HL-60/S4 treated with phorbol 12-myristate 13-acetate at 8.2 ng/mL for 4 days and 3 days (cell line): ENCODE results near the gene HDLBP.

ENCODE experiments used
- in situ Hi-C: fragments of 300-500 bp; cut with MboI; formaldehyde crosslinking; loops from 2 replicates; pipeline ENCODE4 v1.15.0; 2022; ENCODE audit warnings: low sequenced_read_pairs

HDLBP gene

DNA sequence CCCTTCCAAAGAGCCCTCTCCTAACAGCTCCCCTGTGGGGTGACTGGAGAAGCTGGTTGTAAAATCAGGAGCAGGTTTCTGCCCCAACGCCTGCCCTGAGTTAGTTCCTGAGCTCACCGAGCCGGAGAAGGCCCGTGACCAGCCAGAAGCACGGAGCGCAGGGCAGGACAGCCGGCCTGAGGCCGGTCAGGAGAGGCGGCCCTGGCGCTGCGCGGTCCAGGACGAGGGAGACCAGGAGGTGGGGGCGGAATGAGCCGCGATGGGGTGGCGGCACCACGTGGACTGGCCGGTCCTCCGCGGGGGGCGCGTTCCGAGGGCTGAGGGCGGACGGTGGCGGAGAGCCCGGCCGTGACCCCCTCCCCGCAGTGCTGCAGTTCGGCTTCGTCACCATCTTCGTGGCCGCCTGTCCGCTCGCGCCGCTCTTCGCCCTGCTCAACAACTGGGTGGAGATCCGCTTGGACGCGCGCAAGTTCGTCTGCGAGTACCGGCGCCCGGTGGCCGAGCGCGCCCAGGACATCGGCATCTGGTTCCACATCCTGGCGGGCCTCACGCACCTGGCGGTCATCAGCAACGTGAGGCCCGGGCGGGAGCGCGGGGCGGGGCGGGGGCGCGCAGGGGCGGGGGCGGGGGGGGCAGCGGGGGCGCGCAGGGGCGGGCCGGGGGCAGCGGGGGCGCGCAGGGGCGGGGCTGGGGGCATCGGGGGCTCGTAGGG, 98.0 kb downstream of the HDLBP start:
- in situ Hi-C loops, result no loop called here

DNA sequence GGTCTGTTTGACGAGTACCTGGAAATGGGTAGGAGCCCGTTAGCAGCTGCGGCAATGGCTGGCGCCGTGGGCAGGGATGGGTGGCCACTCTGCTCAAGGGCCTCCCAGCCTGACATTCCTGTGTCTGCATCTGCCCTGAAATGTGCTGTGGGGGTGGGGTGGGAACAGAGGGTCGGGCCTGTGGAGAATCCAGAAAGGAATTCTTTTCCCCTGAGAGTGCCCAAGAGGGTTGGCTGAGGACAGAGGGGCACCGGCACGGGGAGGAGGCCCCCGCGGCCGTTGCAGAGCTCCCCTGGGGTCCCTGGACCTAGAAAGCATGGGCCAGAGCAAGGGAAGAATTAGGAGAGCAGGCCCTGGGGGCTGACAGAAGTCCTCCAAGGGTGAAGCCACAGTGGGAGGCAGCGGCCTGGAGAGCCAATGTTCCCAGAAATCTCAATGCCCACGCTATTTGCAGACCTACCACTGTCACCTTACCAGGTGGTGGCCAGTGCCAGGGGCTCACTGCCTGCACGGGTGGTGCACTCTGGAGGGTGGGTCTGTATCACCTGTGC, 99.2 kb downstream of the HDLBP start:
- in situ Hi-C loops, result no loop called here

DNA sequence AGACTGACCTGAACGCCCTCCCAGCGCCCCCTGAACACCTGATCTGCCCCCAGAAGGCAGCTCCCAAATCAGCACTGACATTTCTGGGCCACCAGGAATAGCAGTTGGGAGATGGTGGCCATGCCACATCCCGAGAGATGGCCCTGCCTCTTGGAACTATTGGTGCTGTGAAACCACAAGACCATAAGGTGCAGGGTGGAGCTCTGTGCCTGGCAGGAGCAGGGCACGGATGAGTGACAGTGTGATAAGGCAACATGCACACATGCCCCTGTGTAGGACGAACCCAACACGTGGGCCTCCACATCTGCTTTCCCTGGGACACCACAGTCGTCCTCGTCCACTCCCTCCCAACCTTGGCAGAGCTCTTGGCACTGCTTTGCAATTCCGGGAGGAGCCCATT, 100.1 kb downstream of the HDLBP start:
- in situ Hi-C loops, result no loop called here

DNA sequence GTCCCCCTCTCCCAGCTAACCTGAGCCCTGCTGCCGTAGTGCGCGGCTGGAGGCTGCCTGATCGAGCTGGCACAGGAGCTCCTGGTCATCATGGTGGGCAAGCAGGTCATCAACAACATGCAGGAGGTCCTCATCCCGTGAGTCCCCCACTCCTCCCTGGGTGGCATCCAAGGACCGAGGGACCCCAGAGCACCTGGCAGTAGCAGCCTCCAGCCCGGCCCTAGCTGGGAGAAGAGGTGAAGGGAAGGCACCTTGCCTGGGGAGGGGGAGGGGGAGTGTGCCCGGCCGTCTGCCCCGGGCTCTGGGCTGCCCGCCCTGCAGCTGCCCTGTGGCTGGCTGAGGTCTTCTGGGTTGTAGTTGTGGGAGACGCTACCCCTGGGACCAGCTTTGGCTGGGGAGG, 100.7 kb downstream of the HDLBP start:
- in situ Hi-C loops, result no loop called here

DNA sequence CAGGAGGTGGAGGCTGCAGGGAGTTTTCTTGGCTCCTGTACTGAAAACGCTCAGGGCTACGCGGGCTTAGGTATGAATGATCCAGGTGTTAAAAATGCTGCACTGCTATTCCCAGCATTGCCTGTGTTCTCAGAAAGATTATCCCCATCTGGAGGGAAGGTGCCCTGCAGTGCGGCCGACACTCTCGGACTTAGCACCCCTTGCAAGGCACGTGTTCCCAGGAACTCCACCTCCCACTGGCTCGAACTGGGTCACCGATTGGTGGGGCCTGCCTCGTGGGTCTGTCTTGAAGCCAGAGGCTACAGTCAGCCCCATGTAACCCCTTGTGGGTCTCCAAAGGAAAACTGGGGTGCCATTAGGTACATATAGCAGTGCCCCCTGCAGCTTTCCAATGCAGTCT, 101.3 kb downstream of the HDLBP start:
- in situ Hi-C loops, result no loop called here

DNA sequence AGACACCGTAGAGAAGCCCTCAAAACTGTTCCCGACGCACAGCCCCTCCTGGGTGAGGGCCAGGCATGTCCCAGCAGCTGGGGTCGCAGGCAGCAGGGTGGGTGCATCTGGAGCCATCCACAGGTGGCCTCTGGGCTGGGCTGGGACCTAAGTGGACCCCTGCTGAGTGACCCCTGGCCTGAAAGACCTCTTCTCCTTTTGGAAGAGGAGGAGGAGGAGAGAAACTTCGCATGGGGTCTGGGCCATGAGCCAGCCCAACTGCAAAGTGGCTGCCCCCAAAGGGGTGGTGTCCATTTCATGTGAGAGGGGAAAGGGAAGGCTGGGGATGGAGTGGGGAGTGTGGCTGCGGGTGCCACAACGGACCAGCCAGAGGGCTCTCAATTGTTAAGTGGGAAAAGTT, 101.9 kb downstream of the HDLBP start:
- in situ Hi-C loops, result no loop called here

DNA sequence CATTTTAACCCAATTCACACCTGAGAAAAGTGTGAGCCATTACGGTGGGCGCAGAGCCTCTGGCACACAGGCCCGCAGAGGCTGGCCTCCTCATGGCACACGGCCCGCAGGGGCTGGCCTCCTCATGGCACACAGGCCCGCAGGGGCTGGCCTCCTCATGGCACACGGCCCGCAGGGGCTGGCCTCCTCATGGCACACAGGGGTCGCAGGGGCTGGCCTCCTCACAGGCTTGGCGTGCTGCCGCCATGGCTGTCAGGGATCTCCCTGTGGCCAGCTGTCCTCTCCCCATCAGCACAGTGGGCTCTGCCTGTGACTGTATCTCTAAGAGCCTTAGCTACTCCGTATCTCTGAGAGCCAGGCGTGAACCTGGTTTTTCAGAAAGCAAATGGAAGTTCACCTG, 102.4 kb downstream of the HDLBP start:
- in situ Hi-C loops, result no loop called here

DNA sequence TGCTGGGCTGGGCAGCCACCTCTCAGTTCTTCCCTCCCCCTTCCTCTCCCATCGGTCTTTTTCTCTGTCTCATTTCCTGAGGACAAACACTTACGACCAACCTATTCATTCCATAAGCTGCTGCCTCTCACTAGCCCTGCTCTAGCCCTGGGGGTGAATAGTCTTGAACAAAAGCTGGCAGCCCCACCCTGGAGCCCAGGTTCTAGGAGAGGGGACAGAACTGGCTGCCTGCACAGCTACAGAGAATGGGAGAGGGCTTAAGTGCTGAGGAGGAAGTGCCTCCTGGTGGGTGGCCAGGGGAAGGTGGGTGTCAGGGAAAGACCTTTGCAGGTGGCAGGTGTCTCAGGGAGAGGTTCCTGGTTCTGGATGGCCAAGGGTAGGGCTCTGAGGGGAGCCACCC, 104.2 kb downstream of the HDLBP start:
- in situ Hi-C loops, result no loop called here

DNA sequence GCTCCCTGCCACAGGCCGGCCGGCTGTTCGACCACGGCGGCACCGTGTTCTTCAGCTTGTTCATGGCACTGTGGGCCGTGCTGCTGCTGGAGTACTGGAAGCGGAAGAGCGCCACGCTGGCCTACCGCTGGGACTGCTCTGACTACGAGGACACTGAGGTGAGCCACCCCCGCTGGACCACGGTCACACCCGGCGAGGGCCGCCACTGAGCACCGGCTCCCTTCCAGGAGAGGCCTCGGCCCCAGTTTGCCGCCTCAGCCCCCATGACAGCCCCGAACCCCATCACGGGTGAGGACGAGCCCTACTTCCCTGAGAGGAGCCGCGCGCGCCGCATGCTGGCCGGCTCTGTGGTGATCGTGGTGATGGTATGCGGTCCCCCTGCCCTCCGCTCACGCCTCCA, 106.2 kb downstream of the HDLBP start:
- in situ Hi-C loops, result no loop called here

DNA sequence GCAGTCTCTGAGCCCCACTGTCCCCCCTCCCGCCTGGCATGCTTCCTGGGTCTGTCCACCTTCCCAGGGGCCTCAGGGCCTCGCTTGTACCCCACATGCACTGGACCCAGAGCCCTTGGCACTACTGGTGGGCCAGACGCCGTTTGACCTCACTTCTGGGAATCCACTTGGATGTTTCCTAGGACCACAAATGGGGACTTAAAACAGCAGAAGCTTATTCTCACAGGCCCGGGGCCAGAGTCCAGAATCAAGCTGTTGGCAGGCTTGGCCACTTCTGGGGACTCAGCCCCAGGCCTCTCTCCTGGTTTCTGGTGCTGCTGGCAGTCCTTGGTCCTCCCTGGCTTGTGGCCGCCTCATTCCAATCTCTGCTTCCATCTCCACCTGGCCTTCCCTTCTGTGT, 107.4 kb downstream of the HDLBP start:
- in situ Hi-C loops, result no loop called here

DNA sequence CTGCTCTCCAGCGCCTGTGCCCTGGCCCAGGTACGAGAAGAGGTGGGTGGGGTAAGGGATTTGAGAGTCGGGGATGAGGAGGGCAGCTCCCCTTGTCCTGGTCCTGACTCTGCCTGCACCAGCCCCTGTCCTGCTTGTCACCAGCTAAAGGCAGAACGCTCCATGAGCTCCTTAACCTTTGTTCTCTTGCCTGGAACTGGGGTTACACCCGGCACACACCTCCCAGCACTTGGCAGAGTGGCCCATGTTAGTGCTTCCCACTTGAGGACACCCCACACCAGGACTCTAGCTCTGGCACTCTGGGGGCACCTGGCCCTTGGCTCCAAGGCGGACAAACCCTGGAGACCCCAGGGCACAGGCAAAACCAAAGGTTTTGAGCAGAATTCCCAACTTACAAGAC, 107.8 kb downstream of the HDLBP start:
- in situ Hi-C loops, result no loop called here

DNA sequence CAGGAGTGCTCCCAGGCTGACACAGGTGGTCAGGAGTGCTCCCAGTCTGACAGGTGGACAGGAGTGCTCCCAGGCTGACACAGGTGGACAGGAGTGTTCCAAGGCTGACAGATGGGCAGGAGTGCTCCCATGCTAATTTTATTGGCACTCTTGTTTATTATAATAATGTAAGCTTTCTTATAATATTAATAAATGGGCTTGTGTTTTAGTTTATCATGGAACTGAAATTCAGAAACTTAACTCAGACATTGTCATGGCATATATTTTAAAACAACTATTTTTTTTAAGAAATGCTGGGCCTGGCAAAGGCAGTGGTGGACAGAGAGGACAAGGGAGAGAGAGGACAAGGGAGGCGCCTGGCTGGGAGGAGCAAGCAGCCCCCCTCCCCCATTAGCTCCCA, 108.3 kb downstream of the HDLBP start:
- in situ Hi-C loops, result no loop called here

DNA sequence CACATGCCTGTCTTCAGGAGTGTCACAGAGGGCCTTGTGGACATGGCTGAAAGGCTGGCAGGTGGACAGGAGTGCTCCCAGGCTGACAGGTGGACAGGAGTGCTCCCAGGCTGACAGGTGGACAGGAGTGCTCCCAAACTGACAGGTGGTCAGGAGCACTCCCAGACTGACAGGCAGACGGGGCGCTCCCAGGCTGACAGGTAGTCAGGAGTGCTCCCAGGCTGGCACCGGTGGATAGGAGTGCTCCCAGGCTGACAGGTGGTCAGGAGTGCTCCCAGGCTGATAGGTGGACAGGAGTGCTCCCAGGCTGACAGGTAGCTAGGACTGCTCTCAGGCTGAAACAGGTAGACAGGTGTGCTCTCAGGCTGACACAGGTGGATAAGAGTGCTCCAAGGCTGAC, 110.4 kb downstream of the HDLBP start:
- in situ Hi-C loops, result no loop called here

DNA sequence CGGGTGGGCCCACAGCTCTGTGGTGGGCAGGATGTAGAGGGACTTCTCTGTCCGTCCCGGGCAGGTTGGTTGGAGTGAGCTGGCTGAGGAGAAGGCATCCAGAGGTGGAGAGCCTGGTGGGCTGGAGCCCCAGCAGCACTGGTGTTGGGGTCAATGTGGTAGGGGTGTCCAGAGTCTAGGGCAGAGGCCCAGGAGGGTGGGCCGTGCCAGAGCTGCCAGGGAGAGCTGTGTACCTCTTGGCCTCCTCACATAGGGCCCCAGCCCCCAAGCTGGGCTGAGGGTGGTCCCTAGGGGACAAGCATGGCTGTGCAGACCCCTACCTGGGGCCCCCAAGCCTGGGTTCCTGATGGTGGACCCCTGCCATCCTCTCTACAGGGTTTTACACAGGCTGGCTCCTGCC, 111.0 kb downstream of the HDLBP start:
- in situ Hi-C loops, result no loop called here

DNA sequence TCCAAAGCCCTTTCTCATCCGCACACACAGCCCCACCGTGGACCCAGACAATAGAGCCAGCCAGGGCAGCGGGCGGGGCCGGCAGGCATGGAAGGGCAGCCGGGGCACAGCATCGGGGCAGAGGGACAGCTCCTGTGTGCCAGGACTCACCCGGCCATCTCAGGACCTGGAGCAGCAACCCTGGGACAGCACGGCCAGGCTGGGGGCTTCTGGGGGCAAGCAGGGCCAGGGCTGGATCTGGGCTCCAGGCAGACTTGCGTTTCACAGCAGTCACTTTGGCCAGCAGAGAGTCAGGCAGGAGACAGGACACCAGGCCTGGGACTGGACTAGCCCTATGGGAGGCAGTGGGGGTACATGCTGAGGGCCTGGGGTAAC, 111.5 kb downstream of the HDLBP start:
- in situ Hi-C loops, result no loop called here

DNA sequence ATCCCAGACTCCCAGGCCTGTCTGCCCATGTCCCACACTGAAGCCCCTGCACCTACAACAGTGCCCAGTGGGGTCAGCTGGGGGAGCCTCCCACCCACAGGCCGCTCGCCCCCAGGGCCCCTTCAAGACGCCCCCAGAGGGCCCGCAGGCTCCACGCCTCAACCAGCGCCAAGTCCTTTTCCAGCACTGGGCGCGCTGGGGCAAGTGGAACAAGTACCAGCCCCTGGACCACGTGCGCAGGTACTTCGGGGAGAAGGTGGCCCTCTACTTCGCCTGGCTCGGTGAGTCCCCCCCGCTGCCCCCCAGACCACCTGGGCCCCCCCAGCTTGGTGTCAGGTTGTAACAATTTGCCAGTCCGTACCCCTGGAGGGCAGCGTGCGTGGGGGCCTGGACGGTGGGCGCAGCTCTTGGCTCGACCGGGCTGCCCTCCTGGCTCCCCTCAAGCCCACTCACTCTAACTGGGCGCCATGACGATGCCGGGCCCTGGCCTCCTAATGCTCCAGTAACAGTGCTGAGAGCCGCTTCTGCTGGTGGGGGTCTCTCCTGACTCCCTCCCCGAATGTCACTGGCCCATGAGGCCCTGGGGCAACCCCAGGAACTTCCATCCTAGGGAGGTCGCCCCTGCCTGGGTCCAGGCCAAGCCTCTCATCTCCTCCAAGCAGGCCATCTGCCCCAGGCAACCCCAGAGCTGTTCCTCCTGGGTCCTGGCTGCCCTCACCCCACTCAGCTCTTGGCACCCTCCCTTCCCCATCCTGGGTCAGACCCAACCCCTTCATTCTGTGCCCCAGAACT, 112.1 kb downstream of the HDLBP start:
- in situ Hi-C loops, result no loop called here

DNA sequence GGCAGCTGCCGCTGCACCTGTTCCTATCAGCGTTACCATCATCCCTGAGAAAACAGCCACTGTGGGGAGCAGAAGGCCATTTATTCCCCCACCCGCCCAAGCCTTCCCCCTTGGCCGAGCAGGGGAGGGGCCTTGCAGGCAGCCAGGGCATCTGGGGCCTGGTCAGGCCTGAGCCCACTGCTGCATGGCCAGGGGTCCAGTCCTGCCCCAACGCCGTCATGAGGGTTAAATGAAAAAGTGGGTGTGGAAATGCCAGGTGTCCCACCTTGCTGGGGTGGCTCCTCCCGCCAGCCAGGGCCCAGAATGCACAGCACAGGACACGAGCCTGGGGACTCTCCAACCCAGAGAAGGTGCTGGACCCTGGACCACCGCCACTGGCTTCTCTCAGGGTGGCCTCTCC, 112.8 kb downstream of the HDLBP start:
- in situ Hi-C loops, result no loop called here

DNA sequence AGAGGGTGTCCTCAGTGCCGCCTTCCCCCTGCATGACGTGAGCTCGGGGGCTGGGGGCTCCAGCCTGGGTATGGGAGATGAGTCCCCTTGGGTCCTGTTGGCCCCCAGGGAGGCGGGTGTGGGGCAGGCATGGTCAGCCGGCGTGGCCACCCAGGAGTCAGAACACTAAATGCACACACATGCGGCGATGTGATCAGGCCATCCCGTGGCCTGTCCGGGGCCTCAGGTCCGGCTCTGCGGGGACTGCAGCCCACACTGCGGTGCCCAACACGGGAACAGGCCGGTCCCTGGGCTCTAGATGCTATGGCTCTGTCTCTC, 113.2 kb downstream of the HDLBP start:
- in situ Hi-C loops, result no loop called here

DNA sequence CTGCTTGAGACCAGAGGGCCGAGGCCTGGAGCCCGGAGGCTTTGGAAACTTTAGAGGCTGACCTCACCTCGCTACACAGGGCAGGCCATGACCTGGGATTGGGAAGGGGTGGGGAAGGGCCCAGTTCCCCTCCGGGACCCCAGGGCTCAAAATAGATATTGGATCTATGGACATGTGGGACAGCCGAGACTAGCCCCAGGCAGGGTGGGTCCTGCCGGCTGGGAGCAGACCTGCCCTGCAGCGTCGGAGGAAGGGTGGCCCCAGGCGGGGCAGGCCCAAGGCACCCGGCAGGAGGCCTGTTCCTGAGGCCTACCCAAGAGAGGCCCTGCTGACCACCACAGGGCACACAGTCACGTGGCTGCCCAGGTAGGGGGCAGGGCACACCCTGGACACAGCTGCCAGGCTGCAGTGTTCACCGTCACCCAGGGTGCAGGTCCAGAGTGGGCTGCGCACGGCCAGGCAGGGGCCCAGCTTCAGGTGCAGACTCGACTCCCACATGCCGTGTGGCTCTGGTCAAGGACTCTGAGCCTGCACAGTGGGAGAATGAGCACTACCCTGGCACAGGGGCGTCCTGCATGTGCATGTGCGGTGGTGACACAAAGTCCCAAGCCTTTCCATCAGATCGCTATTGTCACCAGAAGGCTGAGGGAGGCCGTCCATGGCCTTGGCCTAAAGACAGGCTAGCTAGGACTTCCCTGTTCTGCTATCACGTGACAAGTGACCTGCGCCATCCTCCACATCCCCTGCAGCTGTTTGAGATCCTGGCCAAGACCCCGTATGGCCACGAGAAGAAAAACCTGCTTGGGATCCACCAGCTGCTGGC, 113.8 kb downstream of the HDLBP start:
- in situ Hi-C loops, result no loop called here

DNA sequence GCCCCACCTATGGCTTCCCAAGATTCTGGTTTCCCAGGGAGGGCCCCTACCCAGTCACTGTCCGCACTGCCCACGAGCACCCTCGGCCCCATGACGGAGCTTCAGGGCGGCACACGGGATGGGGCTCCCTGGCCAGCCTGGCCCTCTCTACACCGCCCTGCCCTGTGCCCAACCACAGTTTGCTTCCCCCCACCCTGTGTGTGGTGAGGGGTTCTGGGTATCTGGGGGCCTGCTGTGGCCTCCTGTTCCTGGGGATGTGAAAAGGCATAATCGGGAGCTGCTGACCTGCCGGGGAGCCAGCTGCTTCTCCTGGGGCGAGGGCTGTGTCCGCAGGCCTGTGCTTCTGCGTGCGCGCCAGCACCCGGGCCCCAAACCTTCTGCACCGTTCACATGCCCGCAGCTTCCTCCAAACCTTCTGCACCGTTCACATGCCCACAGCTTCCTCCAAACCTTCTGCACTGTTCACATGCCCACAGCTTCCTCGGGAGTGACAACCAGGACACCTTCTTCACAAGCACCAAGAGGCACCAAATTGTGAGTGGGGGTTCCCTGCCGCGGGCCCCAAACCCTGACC, 114.6 kb downstream of the HDLBP start:
- in situ Hi-C loops, result no loop called here
